ENCODE results near the gene LRSAM1.

LRSAM1 gene

DNA sequence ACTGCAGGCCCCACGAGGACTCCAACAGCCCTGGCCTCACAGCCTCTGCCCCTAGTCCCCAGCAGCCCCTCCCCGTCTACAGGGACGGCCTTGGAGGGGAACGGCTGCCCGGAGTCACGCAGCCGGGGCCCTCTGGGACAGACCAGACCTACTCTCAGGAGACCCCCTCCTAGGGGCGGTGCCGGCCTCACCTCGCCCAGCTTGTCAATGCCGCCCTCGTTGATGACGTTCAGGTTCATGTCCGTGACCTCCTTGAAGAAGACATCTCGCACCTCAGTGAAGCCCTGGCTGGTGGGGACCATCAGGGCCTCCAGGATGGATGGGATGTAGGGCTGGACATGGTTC lies 58.6 kb downstream of the LRSAM1 start:
- TF ChIP-seq, protein P1, sequence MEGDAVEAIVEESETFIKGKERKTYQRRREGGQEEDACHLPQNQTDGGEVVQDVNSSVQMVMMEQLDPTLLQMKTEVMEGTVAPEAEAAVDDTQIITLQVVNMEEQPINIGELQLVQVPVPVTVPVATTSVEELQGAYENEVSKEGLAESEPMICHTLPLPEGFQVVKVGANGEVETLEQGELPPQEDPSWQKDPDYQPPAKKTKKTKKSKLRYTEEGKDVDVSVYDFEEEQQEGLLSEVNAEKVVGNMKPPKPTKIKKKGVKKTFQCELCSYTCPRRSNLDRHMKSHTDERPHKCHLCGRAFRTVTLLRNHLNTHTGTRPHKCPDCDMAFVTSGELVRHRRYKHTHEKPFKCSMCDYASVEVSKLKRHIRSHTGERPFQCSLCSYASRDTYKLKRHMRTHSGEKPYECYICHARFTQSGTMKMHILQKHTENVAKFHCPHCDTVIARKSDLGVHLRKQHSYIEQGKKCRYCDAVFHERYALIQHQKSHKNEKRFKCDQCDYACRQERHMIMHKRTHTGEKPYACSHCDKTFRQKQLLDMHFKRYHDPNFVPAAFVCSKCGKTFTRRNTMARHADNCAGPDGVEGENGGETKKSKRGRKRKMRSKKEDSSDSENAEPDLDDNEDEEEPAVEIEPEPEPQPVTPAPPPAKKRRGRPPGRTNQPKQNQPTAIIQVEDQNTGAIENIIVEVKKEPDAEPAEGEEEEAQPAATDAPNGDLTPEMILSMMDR (IDR thresholded peaks at IDR 0.05; ENCODE audit: low read depth, low read length), result no peak
- H3K4me3 ChIP-seq (ENCODE audit: low read depth, low read length), result no peak overlapping the region

DNA sequence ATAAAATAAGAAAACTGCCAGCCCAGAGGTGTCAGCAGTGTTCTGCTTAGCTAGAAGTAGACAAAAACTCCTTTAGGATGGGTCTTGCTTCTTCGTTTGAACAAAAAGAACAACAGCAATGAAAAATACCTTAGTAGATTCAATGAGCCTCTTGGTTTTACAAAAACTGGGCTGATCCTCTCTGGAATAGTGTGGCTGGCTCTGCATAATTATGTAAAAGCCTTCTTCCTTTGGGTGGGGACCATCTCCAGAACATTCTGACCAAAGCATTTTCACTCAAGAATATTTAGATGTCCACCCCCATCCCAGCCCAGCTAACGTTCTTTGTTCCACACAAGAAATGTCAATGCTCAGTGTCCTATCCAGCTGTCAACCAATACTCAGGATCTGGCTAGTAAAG lies 63.2 kb downstream of the LRSAM1 start:
- TF ChIP-seq, protein P1 (IDR thresholded peaks at IDR 0.05; ENCODE audit: low read depth, low read length), result no peak
- H3K4me3 ChIP-seq (ENCODE audit: low read depth, low read length), result no peak overlapping the region

DNA sequence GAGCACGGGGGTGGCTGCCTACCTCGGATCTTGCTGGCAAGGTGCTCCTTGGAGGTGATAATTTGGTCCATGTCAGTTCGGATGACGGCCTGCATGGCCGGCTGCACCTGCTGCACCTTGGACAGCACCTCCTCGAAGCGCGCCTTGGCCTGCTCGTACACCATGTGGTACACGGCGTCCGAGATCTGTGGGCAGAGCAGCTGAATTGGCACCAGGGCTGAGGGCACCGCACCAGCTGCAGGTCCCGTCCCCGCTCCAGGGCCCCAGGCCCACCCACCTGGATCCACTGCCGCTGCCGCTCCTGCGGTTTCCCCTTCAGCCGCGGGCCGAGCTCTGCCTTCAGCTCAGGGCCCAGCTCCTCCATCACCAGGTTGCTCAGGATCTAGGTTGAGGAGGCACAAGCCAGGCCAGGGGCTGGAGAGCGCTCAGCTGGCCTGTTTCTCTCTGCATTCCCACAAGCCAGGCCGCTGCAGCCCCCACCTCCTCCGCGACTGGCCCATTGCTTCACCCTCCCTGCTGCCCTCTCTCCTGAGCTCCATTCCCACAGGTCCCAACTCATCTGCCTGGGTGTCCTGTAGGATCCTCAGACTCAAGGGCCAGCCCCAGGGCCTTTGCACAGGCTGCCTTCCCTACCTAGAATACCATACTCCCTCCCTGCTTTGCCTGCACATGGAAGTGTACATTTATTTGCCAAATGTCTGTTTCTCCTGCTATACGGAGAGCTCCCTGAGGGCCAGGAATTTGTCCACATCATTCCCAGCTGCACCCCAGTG lies 65.7 kb downstream of the LRSAM1 start:
- TF ChIP-seq, protein P1 (IDR thresholded peaks at IDR 0.05; ENCODE audit: low read depth, low read length), result no peak

DNA sequence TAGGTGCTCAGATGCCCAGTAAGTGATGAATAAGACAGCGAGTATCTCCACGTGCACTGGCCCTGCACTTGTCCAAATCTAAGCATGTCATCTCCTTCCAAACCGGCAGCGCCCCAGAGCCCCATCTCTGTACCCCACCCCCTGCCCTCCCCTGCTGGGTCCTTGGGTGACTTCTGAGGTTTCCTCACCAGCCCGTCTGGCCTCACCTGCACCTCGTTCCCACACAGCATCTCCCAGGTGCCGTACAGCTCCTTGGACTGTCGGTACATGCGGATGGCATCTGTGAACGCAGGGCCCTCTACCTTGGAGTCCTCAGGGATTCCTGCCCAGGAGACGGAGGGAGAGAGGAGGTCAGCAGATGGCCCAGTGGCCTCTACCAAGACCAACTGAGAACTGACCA lies 66.3 kb downstream of the LRSAM1 start:
- no peak overlapping the region for H3K4me3 ChIP-seq (ENCODE audit: low read depth, low read length)
- TF ChIP-seq, protein P1 (IDR thresholded peaks at IDR 0.05; ENCODE audit: low read depth, low read length), result no peak

More for the DNA sequence above, 65.7 kb downstream of the LRSAM1 start:
- H3K4me3 ChIP-seq (ENCODE audit: low read depth, low read length), result no peak overlapping the region

DNA sequence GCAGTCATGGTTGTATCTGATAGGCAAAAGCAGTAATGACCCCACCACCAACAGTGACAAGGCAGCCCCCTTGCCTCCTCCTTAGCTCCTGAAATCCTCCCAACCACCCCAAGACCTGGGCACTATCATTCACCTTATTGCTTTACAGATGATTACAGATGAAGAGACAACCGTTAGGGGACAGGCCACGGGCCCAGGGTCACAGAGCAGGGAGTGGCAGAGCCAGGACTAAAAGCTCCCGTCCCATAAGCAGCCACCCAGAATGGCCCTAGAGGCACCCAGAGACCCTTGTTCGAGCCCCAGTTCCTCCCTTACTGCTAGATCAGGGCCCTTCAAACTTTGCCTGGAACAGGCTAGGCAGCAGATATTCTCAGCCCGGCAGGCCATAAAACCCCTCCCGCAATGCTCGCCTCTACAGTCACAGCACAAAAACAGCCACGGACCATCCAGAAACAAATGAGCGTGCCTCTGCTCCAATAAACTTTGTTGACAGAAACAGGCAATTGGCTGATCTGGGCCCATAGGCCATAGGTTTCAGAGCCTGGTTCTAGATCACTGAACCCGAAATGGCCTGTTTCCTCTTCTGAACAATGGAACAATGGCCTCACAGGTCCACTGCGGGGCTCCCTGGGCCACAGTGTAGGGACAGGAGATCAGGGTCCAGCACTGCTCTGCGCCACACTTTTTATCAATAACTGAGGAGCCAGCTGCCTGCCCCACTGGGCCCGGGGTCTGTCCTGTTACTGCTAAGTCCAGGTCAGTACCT lies 67.0 kb downstream of the LRSAM1 start:
- TF ChIP-seq, protein P1 (IDR thresholded peaks at IDR 0.05; ENCODE audit: low read depth, low read length), result no peak
- H3K4me3 ChIP-seq (ENCODE audit: low read depth, low read length), result no peak overlapping the region

DNA sequence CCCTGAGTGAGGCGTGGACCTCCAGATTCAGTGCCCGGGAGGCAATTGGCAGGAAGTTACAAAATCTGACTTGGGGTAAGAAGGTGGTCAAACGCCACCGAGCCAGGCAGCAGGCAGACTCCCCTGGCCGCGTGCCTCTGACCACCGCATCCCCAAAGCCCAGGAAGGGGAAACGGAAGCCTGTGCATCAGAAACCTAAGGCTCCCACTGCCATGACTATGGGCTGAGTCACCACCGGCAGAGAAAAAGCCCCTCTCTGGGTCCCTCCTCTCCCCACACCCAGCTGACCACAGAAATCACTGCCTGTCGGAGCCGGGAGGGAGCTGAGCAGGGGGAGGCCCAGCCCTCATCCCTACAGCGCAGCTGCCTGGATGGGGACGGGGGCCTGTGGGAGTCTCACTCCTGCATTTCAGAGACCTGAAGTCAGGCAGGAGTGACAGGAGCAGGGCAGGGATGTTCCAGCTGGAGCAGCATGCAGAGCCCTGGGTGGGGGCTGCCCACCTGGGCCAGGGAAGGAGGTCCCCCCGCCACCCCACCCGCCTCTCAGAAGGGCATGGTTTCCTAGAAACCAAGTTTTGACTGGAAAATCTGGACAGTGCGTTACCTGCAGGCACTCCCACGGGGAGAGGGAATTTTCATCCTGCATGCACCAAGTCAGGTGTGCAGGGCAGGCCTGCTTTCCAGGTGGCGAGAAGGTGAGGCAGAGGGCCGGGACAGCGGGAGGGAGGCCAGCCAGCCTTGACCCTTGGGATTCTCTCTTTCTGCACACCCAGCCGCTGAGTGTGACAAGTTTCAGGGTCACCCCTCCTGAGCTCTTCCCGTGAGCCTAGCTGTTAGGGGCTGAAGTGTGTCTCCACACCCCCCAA lies 68.2 kb downstream of the LRSAM1 start:
- no peak overlapping the region for H3K4me3 ChIP-seq (ENCODE audit: low read depth, low read length)

More for the DNA sequence above, 68.2 kb downstream of the LRSAM1 start:
- TF ChIP-seq, protein P1 (IDR thresholded peaks at IDR 0.05; ENCODE audit: low read depth, low read length), result no peak

Measured in WI38 (cell line).